ENCODE results near the gene NPPA.

NPPA gene

DNA sequence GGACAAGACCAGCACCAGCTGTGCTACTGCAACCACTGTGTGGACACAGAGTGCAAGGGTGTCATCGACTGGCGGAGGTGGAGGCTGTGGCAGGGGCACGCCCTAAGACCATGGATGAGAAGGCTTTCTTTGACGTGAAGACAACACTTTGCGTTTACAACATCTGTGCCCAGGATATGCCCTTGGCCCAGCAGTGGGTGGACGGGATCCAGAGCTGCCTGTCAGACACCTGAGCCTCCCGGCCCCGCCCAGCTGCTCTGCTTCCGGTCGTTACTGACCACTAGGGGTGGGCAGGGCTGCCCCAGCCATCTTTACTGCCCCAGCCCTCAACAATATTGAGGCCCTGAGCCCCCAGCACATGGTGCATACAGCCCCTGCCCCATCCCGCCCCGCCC, 32.6 kb upstream of the NPPA start:
- Histone ChIP-seq H3K36me3 (ENCODE audit: insufficient read depth, low read length) (no peaks in the 10 kb centered on the region), H3K9me3 (ENCODE audit: low read length) (no peaks in the 10 kb centered on the region), H3K27me3 (ENCODE audit: insufficient read depth, low read length) (peaks cover 19% of the 10 kb centered on the region; the same call in 1 of the 2 replicates), H3K4me3 (ENCODE audit: low read depth, low read length, poor library complexity, severe bottlenecking) (no peak overlapping the region), H2AFZ (ENCODE audit: low read length) (no peak overlapping the region), H3F3A (ENCODE audit: insufficient read depth, low read length) (no peaks in the 10 kb centered on the region), H3K4me1 (ENCODE audit: insufficient read depth, low read length, severe bottlenecking) (no peaks in the 10 kb centered on the region), H3K4me2 (ENCODE audit: low read length) (no peak overlapping the region), H3K9ac (ENCODE audit: low read length) (no peak overlapping the region), H3K79me2 (ENCODE audit: insufficient read depth, low read length) (no peaks in the 10 kb centered on the region), H4K20me1 (ENCODE audit: insufficient read depth, low read length) (no peaks in the 10 kb centered on the region), H3K9me2 (ENCODE audit: low read depth, low read length) (no peaks in the 10 kb centered on the region), H3K27ac (ENCODE audit: low read depth, low read length, poor library complexity, severe bottlenecking) (no peak overlapping the region)
- TF ChIP-seq EZH2 (IDR thresholded peaks at IDR 0.05; ENCODE audit: borderline replicate concordance, low read length) = no peak
- TF ChIP-seq, protein P1, sequence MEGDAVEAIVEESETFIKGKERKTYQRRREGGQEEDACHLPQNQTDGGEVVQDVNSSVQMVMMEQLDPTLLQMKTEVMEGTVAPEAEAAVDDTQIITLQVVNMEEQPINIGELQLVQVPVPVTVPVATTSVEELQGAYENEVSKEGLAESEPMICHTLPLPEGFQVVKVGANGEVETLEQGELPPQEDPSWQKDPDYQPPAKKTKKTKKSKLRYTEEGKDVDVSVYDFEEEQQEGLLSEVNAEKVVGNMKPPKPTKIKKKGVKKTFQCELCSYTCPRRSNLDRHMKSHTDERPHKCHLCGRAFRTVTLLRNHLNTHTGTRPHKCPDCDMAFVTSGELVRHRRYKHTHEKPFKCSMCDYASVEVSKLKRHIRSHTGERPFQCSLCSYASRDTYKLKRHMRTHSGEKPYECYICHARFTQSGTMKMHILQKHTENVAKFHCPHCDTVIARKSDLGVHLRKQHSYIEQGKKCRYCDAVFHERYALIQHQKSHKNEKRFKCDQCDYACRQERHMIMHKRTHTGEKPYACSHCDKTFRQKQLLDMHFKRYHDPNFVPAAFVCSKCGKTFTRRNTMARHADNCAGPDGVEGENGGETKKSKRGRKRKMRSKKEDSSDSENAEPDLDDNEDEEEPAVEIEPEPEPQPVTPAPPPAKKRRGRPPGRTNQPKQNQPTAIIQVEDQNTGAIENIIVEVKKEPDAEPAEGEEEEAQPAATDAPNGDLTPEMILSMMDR (IDR thresholded peaks at IDR 0.05; ENCODE audit: low read length) = no peak

DNA sequence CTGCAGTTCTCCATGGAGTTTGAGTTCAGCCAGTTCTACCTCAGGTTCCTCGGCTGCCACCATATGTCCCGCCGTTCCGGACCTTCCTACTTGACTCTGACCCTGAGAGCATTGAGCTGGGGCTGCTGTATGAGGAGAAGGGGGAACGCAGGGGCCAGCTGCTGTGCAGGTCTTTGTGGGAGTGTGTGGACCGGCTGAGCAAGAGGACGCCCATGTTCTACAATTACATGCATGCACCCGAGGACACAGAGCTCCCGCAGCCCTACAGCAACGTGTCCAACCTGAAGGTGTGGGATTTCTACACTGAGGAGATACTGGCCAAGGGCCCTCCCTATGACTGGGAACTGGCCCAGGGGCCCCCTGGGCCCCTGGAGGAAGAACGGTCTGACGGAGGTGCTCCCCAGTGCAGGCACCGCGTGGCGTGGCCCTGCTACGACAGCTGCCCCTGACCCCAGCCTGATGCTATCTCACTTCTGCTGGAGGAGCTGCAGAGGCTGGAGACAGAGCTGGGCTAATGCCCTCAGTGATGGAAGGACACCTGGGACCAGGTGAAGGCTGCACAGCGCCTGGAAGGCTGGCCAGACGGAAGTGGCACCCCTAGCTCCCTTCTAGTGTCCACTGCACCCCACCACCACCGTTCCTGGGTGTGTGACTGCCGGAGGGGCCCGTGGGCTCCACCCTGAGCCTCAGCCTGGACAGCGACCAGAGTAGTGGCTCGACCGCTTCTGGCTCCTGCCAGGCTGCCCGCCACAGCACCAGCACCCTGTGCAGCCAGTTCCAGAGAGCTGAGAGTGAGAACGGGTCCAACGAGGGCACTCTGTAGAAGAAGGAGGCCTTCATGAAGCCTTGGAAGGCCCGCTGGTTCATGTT, 32.0 kb upstream of the NPPA start:
- no peak overlapping the region for H2AFZ ChIP-seq (ENCODE audit: low read length)
- TF ChIP-seq EZH2 (IDR thresholded peaks at IDR 0.05; ENCODE audit: borderline replicate concordance, low read length) = no peak
- TF ChIP-seq, protein P1 (IDR thresholded peaks at IDR 0.05; ENCODE audit: low read length) = no peak

GRCh38 chr1:11878891-11879190, 31.3 kb upstream of the NPPA start:
- TF ChIP-seq EZH2 (IDR thresholded peaks at IDR 0.05; ENCODE audit: borderline replicate concordance, low read length) = no peak
- TF ChIP-seq, protein P1 (IDR thresholded peaks at IDR 0.05; ENCODE audit: low read length) = no peak
- Histone ChIP-seq H3K27me3 (ENCODE audit: insufficient read depth, low read length) (peaks cover 22% of the 10 kb centered on the region; the same call in 1 of the 2 replicates), H3K9me3 (ENCODE audit: low read length) (no peaks in the 10 kb centered on the region), H3F3A (ENCODE audit: insufficient read depth, low read length) (no peaks in the 10 kb centered on the region), H3K27ac (ENCODE audit: low read depth, low read length, poor library complexity, severe bottlenecking) (no peak overlapping the region), H3K4me3 (ENCODE audit: low read depth, low read length, poor library complexity, severe bottlenecking) (no peak overlapping the region), H2AFZ (ENCODE audit: low read length) (no peak overlapping the region), H4K20me1 (ENCODE audit: insufficient read depth, low read length) (no peaks in the 10 kb centered on the region), H3K36me3 (ENCODE audit: insufficient read depth, low read length) (no peaks in the 10 kb centered on the region), H3K9me2 (ENCODE audit: low read depth, low read length) (no peaks in the 10 kb centered on the region), H3K4me2 (ENCODE audit: low read length) (no peak overlapping the region), H3K4me1 (ENCODE audit: insufficient read depth, low read length, severe bottlenecking) (no peaks in the 10 kb centered on the region), H3K79me2 (ENCODE audit: insufficient read depth, low read length) (no peaks in the 10 kb centered on the region), H3K9ac (ENCODE audit: low read length) (no peak overlapping the region)

More for the DNA sequence above, 32.0 kb upstream of the NPPA start:
- H3K9me3 ChIP-seq (ENCODE audit: low read length) = no peaks in the 10 kb centered on the region
- no peaks in the 10 kb centered on the region for H3K9me2 ChIP-seq (ENCODE audit: low read depth, low read length)
- H3K27ac ChIP-seq (ENCODE audit: low read depth, low read length, poor library complexity, severe bottlenecking) = no peak overlapping the region
- no peaks in the 10 kb centered on the region for H3K79me2 ChIP-seq (ENCODE audit: insufficient read depth, low read length)
- H3K27me3 ChIP-seq (ENCODE audit: insufficient read depth, low read length) = peaks cover 22% of the 10 kb centered on the region; the same call in 1 of the 2 replicates
- no peaks in the 10 kb centered on the region for H3K4me1 ChIP-seq (ENCODE audit: insufficient read depth, low read length, severe bottlenecking)
- no peaks in the 10 kb centered on the region for H3F3A ChIP-seq (ENCODE audit: insufficient read depth, low read length)
- H4K20me1 ChIP-seq (ENCODE audit: insufficient read depth, low read length) = no peaks in the 10 kb centered on the region
- no peak overlapping the region for H3K4me3 ChIP-seq (ENCODE audit: low read depth, low read length, poor library complexity, severe bottlenecking)
- no peaks in the 10 kb centered on the region for H3K36me3 ChIP-seq (ENCODE audit: insufficient read depth, low read length)
- H3K9ac ChIP-seq (ENCODE audit: low read length) = no peak overlapping the region
- H3K4me2 ChIP-seq (ENCODE audit: low read length) = no peak overlapping the region

Measured in OCI-LY1 (cell line).